Activated CD8-positive, alpha-beta memory T cell treated with anti-CD3 and anti-CD28 coated beads, Interleukin-2, amount 50 U/mL, for 4 hours (primary cell): ENCODE measurements around the gene MTHFD2L.
A peak's percentile ranks its signal among the peaks of the same experiment; 100 is the strongest.
"Not testable (repeated sequence)": the region's sequence is repeated elsewhere in the genome, so short reads cannot be mapped to it uniquely, and the experiment has no call there.

Experiments used
- DNase-seq: peaks from one replicate; pipeline ENCODE4 v3.0.0-alpha.2; 2020

Gene MTHFD2L

DNA sequence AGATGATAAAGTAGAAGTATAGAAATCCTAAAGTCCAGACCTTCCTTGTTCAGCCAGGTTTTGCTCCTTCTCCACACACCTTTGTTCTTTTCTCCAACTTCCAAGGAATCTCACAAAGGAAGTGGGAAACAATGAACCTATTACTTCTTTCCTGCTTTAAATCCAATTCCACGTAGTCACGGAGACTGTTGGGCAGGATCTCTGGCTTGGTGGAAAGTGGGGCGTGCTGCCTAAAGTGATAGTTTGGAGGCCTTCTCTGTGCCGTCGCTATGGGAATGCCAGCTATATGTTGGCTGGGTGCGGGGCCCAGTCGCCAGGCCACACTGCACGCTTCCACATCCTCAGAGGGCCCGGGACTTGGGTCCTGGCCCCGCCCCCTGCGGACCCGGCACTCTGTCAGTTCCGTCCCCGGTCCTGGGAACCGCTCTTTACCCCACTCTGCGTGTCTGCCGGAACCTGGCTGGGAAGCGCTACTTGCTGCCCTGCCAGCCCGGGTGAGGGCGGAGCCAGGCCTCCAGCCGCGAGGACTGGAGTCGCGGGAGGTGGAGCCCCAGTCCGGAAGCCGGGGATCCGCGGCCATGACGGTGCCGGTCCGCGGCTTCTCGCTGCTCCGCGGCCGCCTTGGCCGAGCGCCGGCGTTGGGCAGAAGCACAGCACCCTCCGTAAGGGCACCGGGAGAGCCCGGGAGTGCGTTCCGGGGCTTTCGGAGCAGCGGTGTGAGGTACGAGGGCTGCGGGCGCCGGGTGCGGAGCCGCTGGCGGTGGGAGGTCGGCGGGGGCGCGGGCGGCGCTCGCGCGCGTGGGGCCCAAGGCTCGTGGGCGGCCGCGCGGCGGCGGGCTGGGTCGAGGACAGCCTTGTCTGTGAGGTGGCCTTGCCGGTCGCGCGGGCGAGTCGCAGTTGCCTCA lies at the start of gene MTHFD2L:
Gene MTHFD2L (plus strand): TSS at position 558 of the 905 bp plus-strand sequence. CDS start 21 bp downstream, at position 579.
- DNase-seq: peak; percentile 83

GRCh38 chr4:74108457-74109115 lies 49.3 kb upstream of the MTHFD2L start:
- DNase-seq: no peak

GRCh38 chr4:74109116-74109869 lies 48.6 kb upstream of the MTHFD2L start:
- no peak for DNase-seq

DNA sequence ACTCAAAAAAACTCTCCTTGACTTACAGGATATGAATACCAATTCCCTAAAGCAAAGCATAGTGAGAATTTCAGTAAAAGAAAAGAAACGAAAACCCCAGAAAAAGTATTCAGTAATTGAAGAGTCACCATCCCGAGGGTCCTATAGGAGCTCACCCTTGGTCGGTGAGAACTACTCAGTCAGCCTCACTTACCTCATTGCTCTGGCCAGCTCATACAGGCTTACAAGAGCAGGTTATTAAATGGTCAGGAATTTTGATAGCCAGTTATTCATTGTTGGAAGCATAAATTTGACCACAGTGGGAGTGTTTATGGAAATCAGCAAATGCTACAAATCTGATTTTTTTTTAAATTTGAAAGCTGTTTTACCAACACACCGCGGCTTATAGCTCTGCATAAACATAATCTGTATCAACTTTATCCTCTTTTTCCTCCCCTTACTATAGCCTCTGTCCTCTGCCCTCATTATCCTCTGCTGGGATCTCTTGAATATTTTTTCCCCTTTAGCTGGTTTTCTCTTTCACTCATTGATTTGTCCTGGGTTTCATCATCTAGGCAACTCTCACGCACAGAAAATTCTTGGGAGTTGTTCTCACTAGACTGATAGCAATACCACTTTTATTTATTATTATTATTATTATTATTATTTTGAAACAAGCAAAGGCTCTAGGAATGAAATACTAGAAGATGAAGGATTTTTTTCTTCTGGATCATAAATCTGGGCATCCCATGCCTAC lies 47.9 kb upstream of the MTHFD2L start:
- no peak for DNase-seq

GRCh38 chr4:74110670-74111069 lies 47.2 kb upstream of the MTHFD2L start:
- no peak for DNase-seq

- no peak for DNase-seq
Measured at GRCh38 chr4:74111306-74111975, 46.5 kb upstream of the MTHFD2L start.

- DNase-seq: no peak
Measured at GRCh38 chr4:74111990-74112389, 45.9 kb upstream of the MTHFD2L start.

DNA sequence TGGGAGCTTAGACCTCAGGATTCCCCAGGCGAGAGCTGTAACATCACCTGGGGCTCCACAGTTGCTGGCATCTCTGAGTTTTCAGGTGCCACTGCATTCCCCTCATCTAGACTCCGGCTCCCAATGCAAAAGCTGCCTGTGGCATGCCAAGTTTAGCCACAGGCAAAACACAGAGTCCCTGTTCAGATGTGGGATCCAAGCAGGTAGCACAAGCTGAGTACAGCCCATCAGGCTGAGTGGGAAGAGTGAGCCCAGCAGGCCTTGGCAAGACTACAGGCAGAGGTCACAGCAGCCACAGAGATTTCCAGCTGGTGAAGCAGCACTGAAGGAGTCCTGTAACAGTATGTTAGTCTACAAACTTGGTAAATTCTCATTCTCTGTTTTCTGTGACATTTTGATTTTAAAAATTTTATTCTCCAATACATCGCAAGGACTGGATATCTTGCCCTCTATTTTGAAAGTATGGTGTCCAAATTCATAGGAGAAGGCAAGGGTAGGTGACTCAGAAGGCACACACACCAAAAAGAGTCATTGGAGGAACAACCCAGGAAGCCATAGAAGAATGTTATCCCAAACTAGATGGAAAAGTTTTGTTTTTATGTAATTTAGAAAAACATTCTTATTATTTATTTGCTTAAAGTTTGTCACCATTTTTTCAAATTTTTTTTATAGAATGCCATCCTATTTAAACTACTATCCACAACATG lies 45.4 kb upstream of the MTHFD2L start:
- no peak for DNase-seq

DNA sequence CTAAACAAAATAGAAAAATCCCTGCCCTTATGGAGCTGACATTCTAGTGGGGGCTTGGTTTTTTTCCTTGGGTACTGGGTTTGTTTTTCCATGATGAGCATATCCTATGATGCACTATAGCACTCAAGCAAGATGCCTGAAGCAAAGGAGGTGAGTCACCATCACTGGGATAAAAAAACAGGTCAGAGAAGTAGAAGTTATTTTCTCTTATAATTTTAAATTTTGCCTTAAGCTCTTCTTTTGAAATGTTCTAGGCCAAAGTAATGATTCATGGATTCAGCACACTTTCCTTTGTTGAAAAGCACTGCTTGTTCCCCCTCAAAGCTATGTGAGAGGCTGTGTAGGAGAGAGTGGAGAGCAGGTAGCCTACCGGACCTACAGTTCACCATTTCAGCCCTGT lies 43.7 kb upstream of the MTHFD2L start:
- no peak for DNase-seq

- DNase-seq: no peak
Measured at GRCh38 chr4:74117024-74117534, 40.8 kb upstream of the MTHFD2L start.

GRCh38 chr4:74118600-74119338 lies 39.1 kb upstream of the MTHFD2L start:
- no peak for DNase-seq

DNA sequence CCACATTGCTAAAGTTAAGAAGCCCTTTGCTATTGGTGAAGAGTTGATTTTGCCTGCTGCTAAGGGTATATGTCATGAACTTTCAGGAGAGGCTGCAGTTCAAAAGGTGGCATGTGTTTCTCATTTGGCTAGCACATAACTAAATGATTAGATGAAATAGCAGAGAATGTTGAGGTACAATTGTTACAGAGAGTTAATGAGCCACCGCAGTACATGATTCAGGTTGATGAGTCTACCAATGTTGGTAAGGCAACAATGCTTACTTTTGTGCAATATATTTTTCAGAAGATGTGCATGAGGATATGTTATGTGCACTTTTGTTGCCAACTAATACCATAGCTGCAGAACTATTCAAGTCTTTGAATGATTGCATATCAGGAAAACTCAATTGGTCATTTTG lies 37.8 kb upstream of the MTHFD2L start:
- DNase-seq: no peak

DNA sequence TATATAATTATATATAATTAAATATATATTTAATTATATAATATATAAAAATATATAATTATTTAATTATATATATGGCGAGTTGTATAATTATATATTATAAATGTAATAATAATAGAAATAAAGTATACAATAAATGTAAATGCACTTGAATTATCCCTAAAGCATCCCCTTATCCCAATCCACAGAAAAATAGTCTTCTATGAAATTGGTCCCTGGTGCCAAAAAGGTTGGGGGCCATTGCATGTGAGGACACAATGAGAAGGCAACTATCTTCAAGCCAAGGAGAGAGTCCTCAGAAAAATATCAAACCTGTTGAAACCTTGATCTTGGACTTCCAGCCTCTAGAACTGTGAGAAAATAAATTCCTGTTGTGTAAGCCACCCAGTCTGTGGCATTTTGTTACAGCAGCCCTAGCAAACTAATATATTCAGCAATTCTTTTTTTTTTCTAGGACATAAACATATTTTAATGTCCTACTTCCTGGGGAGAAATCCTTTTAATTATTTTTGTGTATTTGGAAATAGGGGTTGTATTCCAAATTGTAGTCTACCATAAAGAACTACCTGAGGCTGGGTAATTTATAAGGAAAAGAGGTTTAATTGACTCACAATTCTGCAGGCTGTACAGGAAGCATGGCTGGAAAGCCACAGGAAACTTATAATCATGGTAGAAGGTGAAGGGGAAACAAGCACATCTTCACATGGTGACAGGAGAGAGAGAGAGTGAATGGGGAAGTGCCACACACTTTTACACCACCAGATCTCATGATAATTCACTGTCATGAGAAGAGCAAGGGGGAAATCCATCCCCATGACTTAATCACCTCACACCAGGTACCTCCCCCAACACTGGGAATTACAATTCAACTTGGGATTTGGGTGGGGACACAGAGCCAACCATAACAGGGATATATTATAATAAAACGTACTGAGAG lies 36.0 kb upstream of the MTHFD2L start:
- DNase-seq: no peak

GRCh38 chr4:74123065-74123728 lies 34.7 kb upstream of the MTHFD2L start:
- no peak for DNase-seq

- DNase-seq: no peak
Measured at GRCh38 chr4:74125029-74125428, 32.9 kb upstream of the MTHFD2L start.

- no peak for DNase-seq
Measured at GRCh38 chr4:74127745-74128144, 30.2 kb upstream of the MTHFD2L start.

- DNase-seq: not testable (repeated sequence)
Measured at GRCh38 chr4:74130843-74131242, 27.1 kb upstream of the MTHFD2L start.

- DNase-seq: not testable (repeated sequence)
Measured at GRCh38 chr4:74132188-74132587, 25.7 kb upstream of the MTHFD2L start.

DNA sequence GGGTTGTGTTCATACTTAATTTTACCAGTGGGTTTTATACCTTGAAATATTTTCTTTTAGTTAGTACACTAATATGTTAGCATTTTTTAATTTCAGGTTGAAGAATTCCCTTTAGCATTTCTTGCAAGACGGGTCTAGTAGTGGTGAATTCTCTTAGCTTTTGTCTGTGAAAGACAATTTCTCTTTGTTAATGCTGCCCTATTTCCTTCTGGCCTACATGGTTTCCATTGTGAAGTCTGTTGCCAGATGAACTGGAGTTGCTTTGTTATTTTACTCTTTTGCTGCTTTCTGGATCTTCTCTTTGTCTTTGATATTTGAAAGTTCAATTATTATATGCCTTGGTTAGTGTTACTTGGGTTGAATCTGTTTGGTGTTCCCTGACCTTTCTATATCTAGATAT lies 25.0 kb upstream of the MTHFD2L start:
- no peak for DNase-seq
